Measurements from ENCODE around the gene VSTM2L. TPM values are rescaled to one million over a fixed set of nuclear protein-coding genes. Genes with fewer than 3 reads are reported as not detected.

Gene VSTM2L
- total RNA-seq, 1 donor from 2014 or later, result 2.9 TPM

DNA sequence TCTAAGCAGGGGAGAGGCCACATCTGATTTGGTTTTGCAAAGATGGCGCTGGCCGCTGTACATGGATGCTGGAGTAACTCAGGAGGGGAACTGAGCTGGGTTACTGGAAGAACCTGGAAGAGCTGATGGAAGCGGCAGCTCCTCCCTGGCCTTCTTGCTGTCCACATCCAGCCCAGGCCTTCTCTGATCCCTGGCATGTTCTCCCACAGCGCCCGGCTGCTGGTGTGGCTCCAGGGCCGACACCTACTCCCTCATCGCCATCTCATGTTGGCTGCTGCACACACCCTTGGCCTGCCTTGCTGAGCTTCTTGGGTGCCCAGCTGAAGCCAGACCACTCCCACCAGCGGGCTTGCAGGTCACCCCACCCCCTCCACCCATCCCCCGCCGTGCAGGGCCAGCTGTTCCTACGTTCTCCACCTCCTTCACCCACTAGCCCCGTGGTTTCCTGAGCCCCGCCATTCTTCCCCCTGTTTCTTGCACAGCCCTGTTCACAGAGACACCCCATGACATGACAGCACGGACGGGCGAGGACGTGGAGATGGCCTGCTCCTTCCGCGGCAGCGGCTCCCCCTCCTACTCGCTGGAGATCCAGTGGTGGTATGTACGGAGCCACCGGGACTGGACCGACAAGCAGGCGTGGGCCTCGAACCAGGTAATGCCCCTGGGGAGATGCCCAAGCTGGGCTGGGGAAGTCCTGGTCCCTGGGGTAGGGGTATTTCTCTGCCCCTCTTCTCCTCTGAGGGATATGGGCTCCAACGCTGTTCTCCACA, 28.4 kb downstream of the VSTM2L start:
- H3K4me3 ChIP-seq, result no peak overlapping the region
- H3K36me3 ChIP-seq, result no peaks in the 10 kb centered on the region
- Mint-ChIP-seq H3K9me3 (no peaks in the 10 kb centered on the region), H3K36me3 (peaks cover 3% of the 10 kb centered on the region), H3K27ac (peak overlapping the region; percentile 97), H3K4me3 (no peak overlapping the region), H3K4me1 (peaks cover 48% of the 10 kb centered on the region), H3K27me3 (ENCODE audit: insufficient read depth, low read depth) (peaks cover 7% of the 10 kb centered on the region)
- H3K9me3 ChIP-seq (ENCODE audit: low read depth), result no peaks in the 10 kb centered on the region
- H3K4me1 ChIP-seq, result peaks cover 24% of the 10 kb centered on the region
- no peak for TF ChIP-seq EZH2 (IDR thresholded peaks at IDR 0.05)
- TF ChIP-seq EZH2phosphoT487 (IDR thresholded peaks at IDR 0.05), result no peak
- TF ChIP-seq CTCF (IDR thresholded peaks at IDR 0.05), result no peak
- H2AFZ ChIP-seq (replicated peaks), result no peak overlapping the region
- no peaks in the 10 kb centered on the region for H3K27me3 ChIP-seq
- no peak overlapping the region for H3K4me2 ChIP-seq
- H4K20me1 ChIP-seq (ENCODE audit: low read depth), result no peaks in the 10 kb centered on the region
- H3K27ac ChIP-seq, result no peak overlapping the region
- no peak overlapping the region for H3K9ac ChIP-seq
- no peak for DNase-seq (ENCODE audit: low spot score)
- peaks cover 4% of the 10 kb centered on the region for H3F3A ChIP-seq (ENCODE audit: low read depth)
- H3K79me2 ChIP-seq (ENCODE audit: low read depth), result no peaks in the 10 kb centered on the region

DNA sequence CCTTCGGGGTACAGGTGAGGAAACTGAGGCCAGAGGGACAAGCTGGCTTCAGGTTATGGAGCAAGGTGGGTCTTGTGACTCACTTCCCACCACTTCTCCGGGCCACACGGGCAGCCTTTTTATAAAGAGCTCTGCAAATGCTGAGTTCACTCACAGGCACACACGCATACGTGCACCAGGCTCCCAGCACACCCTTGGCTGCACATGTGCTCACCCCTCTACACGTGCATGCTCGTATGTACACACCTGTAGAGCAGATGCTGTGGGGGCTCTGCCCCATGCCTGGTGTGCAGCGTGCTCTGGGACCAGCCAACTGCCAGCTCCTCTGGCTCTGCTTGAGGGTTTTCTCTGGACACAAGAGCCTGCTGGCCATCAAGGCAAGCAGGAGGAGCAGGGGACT, 29.1 kb downstream of the VSTM2L start:
- H3K9me3 Mint-ChIP-seq, result no peaks in the 10 kb centered on the region
- H3K79me2 ChIP-seq (ENCODE audit: low read depth), result no peaks in the 10 kb centered on the region
- H3K4me1 ChIP-seq, result peaks cover 24% of the 10 kb centered on the region
- H3K27ac ChIP-seq, result no peak overlapping the region
- H3K9ac ChIP-seq, result no peak overlapping the region
- peak overlapping the region; percentile 30 for H3K27ac Mint-ChIP-seq
- H3F3A ChIP-seq (ENCODE audit: low read depth), result peaks cover 4% of the 10 kb centered on the region
- no peaks in the 10 kb centered on the region for H3K9me3 ChIP-seq (ENCODE audit: low read depth)
- no peaks in the 10 kb centered on the region for H3K27me3 ChIP-seq
- no peak overlapping the region for H3K4me2 ChIP-seq
- no peak overlapping the region for H3K4me3 Mint-ChIP-seq
- H3K36me3 Mint-ChIP-seq, result peaks cover 3% of the 10 kb centered on the region
- no peak for DNase-seq (ENCODE audit: low spot score)
- no peaks in the 10 kb centered on the region for H3K36me3 ChIP-seq
- TF ChIP-seq EZH2phosphoT487 (IDR thresholded peaks at IDR 0.05) (no peak), EZH2 (IDR thresholded peaks at IDR 0.05) (no peak), CTCF (IDR thresholded peaks at IDR 0.05) (no peak)
- H4K20me1 ChIP-seq (ENCODE audit: low read depth), result no peaks in the 10 kb centered on the region
- peaks cover 55% of the 10 kb centered on the region for H3K4me1 Mint-ChIP-seq
- H2AFZ ChIP-seq (replicated peaks), result no peak overlapping the region
- H3K4me3 ChIP-seq, result no peak overlapping the region
- H3K27me3 Mint-ChIP-seq (ENCODE audit: insufficient read depth, low read depth), result peaks cover 7% of the 10 kb centered on the region

DNA sequence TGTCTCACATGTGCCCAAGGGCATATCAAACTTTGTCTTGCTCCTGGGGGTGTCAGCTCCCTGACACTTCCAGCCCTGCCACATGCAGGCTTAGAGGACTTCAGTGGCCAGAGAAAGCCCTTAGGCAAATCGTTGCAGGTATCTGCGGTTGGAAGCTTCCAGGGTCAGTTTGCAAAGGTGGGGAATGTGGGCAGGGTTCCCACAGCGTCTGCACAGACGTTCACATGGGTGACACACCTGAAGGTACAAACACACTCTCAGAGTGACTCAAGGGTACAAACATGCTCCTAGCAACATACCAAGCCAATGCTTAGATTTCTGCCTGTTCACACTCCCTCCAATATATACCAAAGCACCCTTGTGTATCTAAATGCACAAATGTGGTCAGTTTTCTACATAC, 30.0 kb downstream of the VSTM2L start:
- H3K27ac Mint-ChIP-seq, result no peak overlapping the region
- Histone ChIP-seq H2AFZ (replicated peaks) (no peak overlapping the region), H3K36me3 (no peaks in the 10 kb centered on the region), H3K27ac (no peak overlapping the region), H3F3A (ENCODE audit: low read depth) (peaks cover 4% of the 10 kb centered on the region), H3K4me2 (peak overlapping the region; percentile 19), H3K9ac (no peak overlapping the region), H3K4me1 (peaks cover 24% of the 10 kb centered on the region), H4K20me1 (ENCODE audit: low read depth) (no peaks in the 10 kb centered on the region), H3K79me2 (ENCODE audit: low read depth) (no peaks in the 10 kb centered on the region), H3K27me3 (no peaks in the 10 kb centered on the region), H3K9me3 (ENCODE audit: low read depth) (no peaks in the 10 kb centered on the region), H3K4me3 (no peak overlapping the region)
- H3K36me3 Mint-ChIP-seq, result peaks cover 3% of the 10 kb centered on the region
- no peak for DNase-seq (ENCODE audit: low spot score)
- peaks cover 55% of the 10 kb centered on the region for H3K4me1 Mint-ChIP-seq
- no peaks in the 10 kb centered on the region for H3K9me3 Mint-ChIP-seq
- TF ChIP-seq CTCF (IDR thresholded peaks at IDR 0.05) (no peak), EZH2phosphoT487 (IDR thresholded peaks at IDR 0.05) (no peak), EZH2 (IDR thresholded peaks at IDR 0.05) (no peak)
- H3K27me3 Mint-ChIP-seq (ENCODE audit: insufficient read depth, low read depth), result peaks cover 7% of the 10 kb centered on the region
- no peak overlapping the region for H3K4me3 Mint-ChIP-seq
